MM.1S (cell line): Measurements from ENCODE around the gene PPP1R11.

Source experiments
- DNase-seq: peaks from one replicate; pipeline ENCODE4 v3.0.0-alpha.2; 2015
- H2AFZ ChIP-seq: fragments of 300-600 bp; sonication (generic); 2 replicates; pipeline ENCODE4 v1.6.0; 2016; ENCODE audit warnings: antibody characterized with exemption, low read length
- H3F3A ChIP-seq: fragments of 300-600 bp; sonication (generic); 2 replicates; pipeline ENCODE4 v1.6.1; 2016; ENCODE audit warnings: mild to moderate bottlenecking, antibody characterized with exemption, low read length, moderate library complexity, mixed read lengths; ENCODE audit not compliant: insufficient read depth
- H3K27ac ChIP-seq: fragments of 300-600 bp; sonication (generic); 2 replicates; pipeline ENCODE4 v1.5.1; 2016; ENCODE audit warnings: mild to moderate bottlenecking, low read length
- H3K27me3 ChIP-seq: fragments of 300-600 bp; sonication (generic); replicated peaks from 2 replicates; pipeline ENCODE4 v1.6.0; 2016; ENCODE audit warnings: low read length; ENCODE audit not compliant: insufficient read depth
- H3K36me3 ChIP-seq: fragments of 300-600 bp; sonication (generic); replicated peaks from 2 replicates; pipeline ENCODE4 v1.6.1; 2016; ENCODE audit warnings: mild to moderate bottlenecking, low read length, mixed read lengths; ENCODE audit not compliant: insufficient read depth
- H3K4me1 ChIP-seq: fragments of 300-600 bp; sonication (generic); 2 replicates; pipeline ENCODE4 v1.6.1; 2016; ENCODE audit warnings: low read length, mixed read lengths
- H3K4me2 ChIP-seq: fragments of 300-600 bp; sonication (generic); 2 replicates; pipeline ENCODE4 v1.6.0; 2016; ENCODE audit warnings: low read depth, low read length
- H3K4me3 ChIP-seq: fragments of 300-600 bp; sonication (generic); 2 replicates; pipeline ENCODE4 v1.5.1; 2016; ENCODE audit warnings: low read length, mixed read lengths
- H3K79me2 ChIP-seq: fragments of 300-600 bp; sonication (generic); 2 replicates; pipeline ENCODE4 v1.6.1; 2016; ENCODE audit warnings: mixed run types, low read length, mixed read lengths
- H3K9ac ChIP-seq: fragments of 300-600 bp; sonication (generic); 2 replicates; pipeline ENCODE4 v1.6.1; 2016; ENCODE audit warnings: low read length, mixed read lengths
- H3K9me2 ChIP-seq: fragments of 300-600 bp; sonication (generic); replicated peaks from 2 replicates; pipeline ENCODE4 v1.6.1; 2016; ENCODE audit warnings: mild to moderate bottlenecking, low read length, mixed read lengths; ENCODE audit not compliant: insufficient read depth
- H3K9me3 ChIP-seq: fragments of 300-600 bp; sonication (generic); replicated peaks from 2 replicates; pipeline ENCODE4 v1.6.1; 2016; ENCODE audit warnings: mild to moderate bottlenecking, low read length, mixed read lengths; ENCODE audit not compliant: insufficient read depth
- H4K20me1 ChIP-seq: fragments of 300-600 bp; sonication (generic); 2 replicates; pipeline ENCODE4 v1.6.1; 2016; ENCODE audit warnings: mild to moderate bottlenecking, low read length, moderate library complexity, mixed read lengths; ENCODE audit not compliant: insufficient read depth
- CTCF ChIP-seq: fragments of 300-600 bp; sonication (generic); IDR thresholded peaks from 2 replicates; pipeline ENCODE4 v1.5.1; 2016; ENCODE audit warnings: antibody characterized with exemption, low read length, mixed read lengths
- EZH2 ChIP-seq: fragments of 300-600 bp; sonication (generic); optimal IDR thresholded peaks from 2 replicates; pipeline ENCODE3; 2017; ENCODE audit warnings: low read depth, mild to moderate bottlenecking, antibody characterized with exemption, low read length, mixed read lengths
- EZH2phosphoT487 ChIP-seq: fragments of 300-600 bp; sonication (generic); IDR thresholded peaks from 2 replicates; pipeline ENCODE4 v1.6.1; 2018; ENCODE audit warnings: antibody characterized with exemption, low read length

The PPP1R11 gene

DNA sequence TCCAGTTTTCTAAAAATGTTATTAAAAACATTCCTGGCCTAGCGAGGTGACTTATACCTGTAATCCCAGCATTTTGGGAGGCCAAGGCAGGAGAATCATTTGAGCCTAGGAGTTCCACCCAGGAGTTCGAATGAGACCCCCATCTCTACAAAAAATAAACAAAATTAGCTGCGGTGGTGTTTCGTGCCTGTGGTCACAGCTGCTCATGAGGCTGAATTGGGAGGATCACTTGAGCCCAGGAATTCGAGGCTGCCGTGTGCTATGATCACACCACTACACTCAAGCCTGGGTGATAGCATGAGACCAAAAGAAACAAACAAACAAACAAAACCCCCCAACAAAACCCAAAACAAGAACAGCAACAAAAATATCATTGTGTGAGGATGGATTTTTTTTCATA is 25.8 kb upstream of the PPP1R11 start:
- Histone ChIP-seq H3K27me3 (no peaks in the 10 kb centered on the region), H3K4me1 (no peaks in the 10 kb centered on the region), H4K20me1 (no peaks in the 10 kb centered on the region), H3K79me2 (no peaks in the 10 kb centered on the region), H3F3A (no peaks in the 10 kb centered on the region), H3K9ac (no peak overlapping the region), H3K36me3 (no peaks in the 10 kb centered on the region), H3K27ac (no peak overlapping the region), H3K9me3 (no peaks in the 10 kb centered on the region), H3K4me3 (no peak overlapping the region), H3K9me2 (no peaks in the 10 kb centered on the region), H3K4me2 (no peak overlapping the region), H2AFZ (no peak overlapping the region)
- DNase-seq: no peak
- TF ChIP-seq CTCF (no peak), EZH2phosphoT487 (no peak), EZH2 (no peak)

DNA sequence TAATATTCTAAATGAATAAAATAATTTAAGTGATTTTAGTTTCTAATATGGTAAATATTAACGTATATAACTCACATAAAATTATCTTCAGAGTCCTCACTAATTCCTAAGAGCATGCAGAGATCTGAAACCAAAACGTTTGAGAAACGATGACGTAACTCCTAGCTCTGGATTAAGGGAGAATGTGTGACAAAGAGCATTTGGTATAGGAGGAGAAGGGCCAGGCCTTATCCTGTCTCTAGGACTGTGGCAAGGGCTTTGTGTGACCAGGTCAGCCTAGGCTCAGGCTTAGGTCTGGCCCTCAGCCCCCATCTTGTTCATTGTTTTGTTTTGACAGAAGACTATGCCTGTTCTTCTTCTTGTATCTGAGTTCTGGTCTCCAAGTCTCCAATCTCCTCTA is 25.2 kb upstream of the PPP1R11 start:
- Histone ChIP-seq H3K79me2 (no peaks in the 10 kb centered on the region), H4K20me1 (no peaks in the 10 kb centered on the region), H2AFZ (no peak overlapping the region), H3K9ac (no peak overlapping the region), H3K4me1 (no peaks in the 10 kb centered on the region), H3K36me3 (no peaks in the 10 kb centered on the region), H3K9me3 (no peaks in the 10 kb centered on the region), H3K9me2 (no peaks in the 10 kb centered on the region), H3K27ac (no peak overlapping the region), H3K27me3 (no peaks in the 10 kb centered on the region), H3K4me2 (no peak overlapping the region), H3K4me3 (no peak overlapping the region), H3F3A (no peaks in the 10 kb centered on the region)
- no peak for DNase-seq
- TF ChIP-seq CTCF (no peak), EZH2phosphoT487 (no peak), EZH2 (no peak)

GRCh38 chr6:30042476-30042875 is 24.5 kb upstream of the PPP1R11 start:
- H4K20me1 ChIP-seq: no peaks in the 10 kb centered on the region
- H3K4me2 ChIP-seq: no peak overlapping the region
- H3K27me3 ChIP-seq: no peaks in the 10 kb centered on the region
- H2AFZ ChIP-seq: no peak overlapping the region
- TF ChIP-seq EZH2 (no peak), EZH2phosphoT487 (no peak), CTCF (no peak)
- no peaks in the 10 kb centered on the region for H3K9me2 ChIP-seq
- H3K9ac ChIP-seq: no peak overlapping the region
- no peaks in the 10 kb centered on the region for H3K4me1 ChIP-seq
- H3K4me3 ChIP-seq: no peak overlapping the region
- no peaks in the 10 kb centered on the region for H3F3A ChIP-seq
- DNase-seq: no peak
- no peaks in the 10 kb centered on the region for H3K36me3 ChIP-seq
- no peak overlapping the region for H3K27ac ChIP-seq
- no peaks in the 10 kb centered on the region for H3K9me3 ChIP-seq
- H3K79me2 ChIP-seq: no peaks in the 10 kb centered on the region

DNA sequence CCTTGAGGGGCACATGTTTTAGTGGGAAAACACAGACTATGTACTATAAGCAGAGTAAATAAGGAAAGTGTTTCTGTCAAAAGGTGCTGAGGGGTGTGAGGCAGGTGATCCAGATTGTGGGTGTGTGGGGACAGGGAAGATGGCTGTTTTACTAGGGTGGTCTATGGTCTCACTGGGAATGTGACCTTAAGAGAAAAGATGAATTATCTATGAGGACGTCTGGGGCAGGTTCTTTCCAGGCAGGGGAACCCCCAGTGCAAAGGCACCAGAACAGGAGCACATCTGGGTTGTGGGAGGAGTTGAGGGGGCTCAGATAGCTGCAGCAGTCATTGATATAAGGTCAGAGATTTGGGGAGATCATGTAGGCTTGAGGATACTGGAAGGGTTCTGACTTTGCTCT is 24.1 kb upstream of the PPP1R11 start:
- no peaks in the 10 kb centered on the region for H3K4me1 ChIP-seq
- H4K20me1 ChIP-seq: no peaks in the 10 kb centered on the region
- H3K27me3 ChIP-seq: no peaks in the 10 kb centered on the region
- H3K9me2 ChIP-seq: no peaks in the 10 kb centered on the region
- H3K27ac ChIP-seq: no peak overlapping the region
- no peak overlapping the region for H3K4me3 ChIP-seq
- H2AFZ ChIP-seq: no peak overlapping the region
- H3K4me2 ChIP-seq: no peak overlapping the region
- no peak overlapping the region for H3K9ac ChIP-seq
- no peaks in the 10 kb centered on the region for H3K79me2 ChIP-seq
- TF ChIP-seq CTCF: no peak
- no peak for TF ChIP-seq EZH2
- no peak for TF ChIP-seq EZH2phosphoT487
- no peaks in the 10 kb centered on the region for H3F3A ChIP-seq
- no peaks in the 10 kb centered on the region for H3K36me3 ChIP-seq
- no peak for DNase-seq
- no peaks in the 10 kb centered on the region for H3K9me3 ChIP-seq
